C4-2B (cell line): Measurements from ENCODE around the gene SRSF3.

ENCODE experiments used
- ZFX ChIP-seq: fragments of 450-650 bp; IDR thresholded peaks from 2 replicates; pipeline ENCODE4 v1.6.1; 2017
- TF ChIP-seq, protein P1 (sequence below): fragments of 450-650 bp; conservative IDR thresholded peaks from 2 replicates; pipeline ENCODE4 v1.5.1; 2017; ENCODE audit warnings: mild to moderate bottlenecking

DNA sequence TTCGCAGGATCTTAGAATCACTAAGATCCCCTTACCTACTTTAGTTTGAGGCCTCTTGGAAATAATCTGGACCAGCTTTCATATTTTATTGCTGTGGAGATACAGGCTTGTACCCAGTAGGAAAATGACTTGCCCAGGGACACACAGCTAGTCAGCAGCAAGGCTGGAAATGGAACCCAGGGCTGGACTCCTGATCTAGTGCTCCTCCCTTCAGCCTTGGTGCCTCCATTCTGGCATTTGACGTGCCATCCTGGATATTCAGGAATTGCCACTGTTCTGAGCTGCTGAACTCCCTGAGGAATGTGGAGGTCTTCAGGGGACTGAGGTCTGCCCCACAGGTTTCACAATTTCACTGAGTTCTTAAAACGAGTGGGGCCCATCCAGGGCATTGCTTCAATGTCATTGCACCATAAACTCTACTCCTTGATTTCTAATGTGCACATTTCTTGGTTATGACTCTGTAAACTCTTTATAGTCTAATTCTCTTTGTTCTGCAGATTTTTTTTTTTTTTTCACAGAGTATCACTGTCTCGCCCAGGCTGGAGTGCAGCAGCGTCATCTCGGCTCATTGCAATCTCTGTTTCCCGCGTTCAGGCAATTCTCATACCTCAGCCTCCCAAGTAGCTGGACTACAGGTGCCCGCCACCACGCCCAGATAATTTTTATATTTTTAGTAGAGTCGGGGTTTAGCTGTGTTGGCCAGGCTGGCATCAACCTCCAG lies 57.7 kb downstream of the SRSF3 start:
- no peak for TF ChIP-seq ZFX
- TF ChIP-seq, protein P1, sequence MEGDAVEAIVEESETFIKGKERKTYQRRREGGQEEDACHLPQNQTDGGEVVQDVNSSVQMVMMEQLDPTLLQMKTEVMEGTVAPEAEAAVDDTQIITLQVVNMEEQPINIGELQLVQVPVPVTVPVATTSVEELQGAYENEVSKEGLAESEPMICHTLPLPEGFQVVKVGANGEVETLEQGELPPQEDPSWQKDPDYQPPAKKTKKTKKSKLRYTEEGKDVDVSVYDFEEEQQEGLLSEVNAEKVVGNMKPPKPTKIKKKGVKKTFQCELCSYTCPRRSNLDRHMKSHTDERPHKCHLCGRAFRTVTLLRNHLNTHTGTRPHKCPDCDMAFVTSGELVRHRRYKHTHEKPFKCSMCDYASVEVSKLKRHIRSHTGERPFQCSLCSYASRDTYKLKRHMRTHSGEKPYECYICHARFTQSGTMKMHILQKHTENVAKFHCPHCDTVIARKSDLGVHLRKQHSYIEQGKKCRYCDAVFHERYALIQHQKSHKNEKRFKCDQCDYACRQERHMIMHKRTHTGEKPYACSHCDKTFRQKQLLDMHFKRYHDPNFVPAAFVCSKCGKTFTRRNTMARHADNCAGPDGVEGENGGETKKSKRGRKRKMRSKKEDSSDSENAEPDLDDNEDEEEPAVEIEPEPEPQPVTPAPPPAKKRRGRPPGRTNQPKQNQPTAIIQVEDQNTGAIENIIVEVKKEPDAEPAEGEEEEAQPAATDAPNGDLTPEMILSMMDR, result no peak
